SK-N-SH (cell line): Measurements from ENCODE around the gene BMF.

Experiments
- ELF1 ChIP-seq: IDR thresholded peaks from 2 replicates; pipeline ENCODE4 v1.4.0; 2012
- EP300 ChIP-seq, 2 experiments: IDR thresholded peaks; 2 replicates each; pipeline versions ENCODE4 v1.4.0 to v1.6.1; 2012; ENCODE audit warnings: borderline replicate concordance in 1 of 2, low read depth in 1 of 2, low read length in 1 of 2
- EZH2phosphoT487 ChIP-seq: fragments of 200-600 bp; sonication (generic); IDR thresholded peaks from 2 replicates; pipeline ENCODE4 v1.6.1; 2017; ENCODE audit warnings: low read depth, mixed run types, mild to moderate bottlenecking, antibody characterized with exemption, moderate library complexity, borderline replicate concordance
- FOXJ3 ChIP-seq: sonication (generic); formaldehyde crosslinking; IDR thresholded peaks from 2 replicates; pipeline ENCODE4 v1.5.1; 2020; ENCODE audit warnings: mild to moderate bottlenecking, missing genetic modification reagents
- FOXM1 ChIP-seq: IDR thresholded peaks from 2 replicates; pipeline ENCODE4 v1.4.0; 2012; ENCODE audit warnings: low read depth, mild to moderate bottlenecking
- GABPA ChIP-seq: IDR thresholded peaks from 2 replicates; pipeline ENCODE4 v1.4.0; 2012; ENCODE audit warnings: low read depth, mild to moderate bottlenecking
- GATA2 ChIP-seq: sonication (generic); formaldehyde crosslinking; IDR thresholded peaks from 2 replicates; pipeline ENCODE4 v1.5.0; 2020; ENCODE audit warnings: mild to moderate bottlenecking, missing genetic modification reagents
- JUND ChIP-seq: IDR thresholded peaks from 2 replicates; pipeline ENCODE4 v1.4.0; 2012
- NFIC ChIP-seq: IDR thresholded peaks from 2 replicates; pipeline ENCODE4 v1.4.0; 2012; ENCODE audit warnings: borderline replicate concordance
- POLR2AphosphoS5 ChIP-seq: IDR thresholded peaks from 2 replicates; pipeline ENCODE4 v1.6.1; 2012; ENCODE audit warnings: low read depth, low read length
- RAD21 ChIP-seq: IDR thresholded peaks from 2 replicates; pipeline ENCODE4 v1.6.1; 2012; ENCODE audit warnings: mild to moderate bottlenecking, low read length
- RFX5 ChIP-seq: IDR thresholded peaks from 2 replicates; pipeline ENCODE4 v1.6.1; 2012; ENCODE audit warnings: mild to moderate bottlenecking, improper control_type of control experiment, low read length
- YY1 ChIP-seq: IDR thresholded peaks from 2 replicates; pipeline ENCODE4 v1.4.0; 2012; ENCODE audit warnings: low read depth, mild to moderate bottlenecking
- TF ChIP-seq, protein P1 (sequence below): fragments of 200-600 bp; sonication (generic); IDR thresholded peaks from 2 replicates; pipeline ENCODE4 v1.6.1; 2017; ENCODE audit warnings: antibody characterized with exemption, mild to moderate bottlenecking, moderate library complexity

DNA sequence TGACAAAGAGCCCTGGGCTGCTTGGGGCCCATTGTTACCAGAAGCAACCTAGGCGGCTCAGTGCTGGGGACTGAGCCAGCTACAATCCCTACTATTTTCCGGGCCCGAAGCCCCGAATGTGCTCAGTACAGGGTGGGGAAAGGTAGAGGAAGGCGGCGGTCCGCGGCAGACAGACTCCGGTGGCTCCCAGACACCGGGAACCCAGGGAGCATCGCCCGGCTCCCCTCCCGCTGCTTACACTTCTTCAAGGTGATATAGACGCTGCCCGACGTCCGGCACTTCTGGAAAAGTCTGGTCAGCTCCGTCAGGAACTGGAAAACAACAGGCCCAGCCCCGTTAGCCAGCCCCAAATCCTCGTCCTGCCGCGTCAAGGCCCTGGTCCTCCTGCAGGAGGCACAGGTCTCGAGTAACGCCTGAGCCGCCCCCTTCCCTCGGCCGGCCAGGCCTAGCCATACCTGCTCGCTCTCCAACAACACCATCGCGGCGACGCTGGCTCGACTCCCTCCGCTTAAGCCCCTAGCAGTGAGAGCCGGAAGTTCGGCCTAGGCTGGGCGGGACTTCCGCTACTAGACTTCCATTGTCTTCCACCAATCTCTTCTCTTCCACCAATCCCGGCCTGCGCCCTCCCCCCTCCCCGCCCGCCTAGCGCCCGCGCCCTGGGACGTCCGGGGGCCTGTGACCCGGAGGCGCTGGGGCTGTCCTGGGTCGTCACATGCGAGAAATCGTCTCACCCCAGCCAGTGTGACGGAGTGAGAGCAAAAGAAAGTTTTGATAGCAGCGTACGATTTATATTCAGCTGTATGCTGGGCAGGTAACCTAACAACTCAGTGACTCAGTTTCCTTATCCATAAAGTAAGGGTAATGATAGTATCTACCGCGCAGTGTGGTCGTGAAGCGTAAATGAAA is 69.8 kb downstream of the BMF start, which contains the start of gene SRP14:
- TF ChIP-seq NFIC (no peak), RAD21 (no peak), ELF1 (peak; percentile 52), RFX5 (no peak), FOXJ3 (CRISPR knock-in tag) (no peak), FOXM1 (no peak), POLR2AphosphoS5 (peak; percentile 90), GABPA (peak; percentile 96), YY1 (0 out of 2 replicates have a peak, but pooled peaks have one; percentile 21), GATA2 (0 out of 2 replicates have a peak, but pooled peaks have one; percentile 21), EP300 (IDR thresholded peaks at IDR 0.05; ENCODE audit: borderline replicate concordance in 1 of 2, low read depth in 1 of 2, low read length in 1 of 2) (peak in 1 of 2 experiments; percentile 46; a peak in 1 of 4 replicates), EZH2phosphoT487 (no peak), JUND (no peak)
- TF ChIP-seq, protein P1, sequence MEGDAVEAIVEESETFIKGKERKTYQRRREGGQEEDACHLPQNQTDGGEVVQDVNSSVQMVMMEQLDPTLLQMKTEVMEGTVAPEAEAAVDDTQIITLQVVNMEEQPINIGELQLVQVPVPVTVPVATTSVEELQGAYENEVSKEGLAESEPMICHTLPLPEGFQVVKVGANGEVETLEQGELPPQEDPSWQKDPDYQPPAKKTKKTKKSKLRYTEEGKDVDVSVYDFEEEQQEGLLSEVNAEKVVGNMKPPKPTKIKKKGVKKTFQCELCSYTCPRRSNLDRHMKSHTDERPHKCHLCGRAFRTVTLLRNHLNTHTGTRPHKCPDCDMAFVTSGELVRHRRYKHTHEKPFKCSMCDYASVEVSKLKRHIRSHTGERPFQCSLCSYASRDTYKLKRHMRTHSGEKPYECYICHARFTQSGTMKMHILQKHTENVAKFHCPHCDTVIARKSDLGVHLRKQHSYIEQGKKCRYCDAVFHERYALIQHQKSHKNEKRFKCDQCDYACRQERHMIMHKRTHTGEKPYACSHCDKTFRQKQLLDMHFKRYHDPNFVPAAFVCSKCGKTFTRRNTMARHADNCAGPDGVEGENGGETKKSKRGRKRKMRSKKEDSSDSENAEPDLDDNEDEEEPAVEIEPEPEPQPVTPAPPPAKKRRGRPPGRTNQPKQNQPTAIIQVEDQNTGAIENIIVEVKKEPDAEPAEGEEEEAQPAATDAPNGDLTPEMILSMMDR, result no peak
